ENCODE measurements around the gene C15orf40. TPM values are rescaled to one million over a fixed set of nuclear protein-coding genes. Genes with fewer than 3 reads are reported as not detected.

The C15orf40 gene
- 10 to 100 TPM in 1 of 4 donors, 1 to 10 TPM in 3; 7.0 to 11.8 (median 9.1) TPM for total RNA-seq

DNA sequence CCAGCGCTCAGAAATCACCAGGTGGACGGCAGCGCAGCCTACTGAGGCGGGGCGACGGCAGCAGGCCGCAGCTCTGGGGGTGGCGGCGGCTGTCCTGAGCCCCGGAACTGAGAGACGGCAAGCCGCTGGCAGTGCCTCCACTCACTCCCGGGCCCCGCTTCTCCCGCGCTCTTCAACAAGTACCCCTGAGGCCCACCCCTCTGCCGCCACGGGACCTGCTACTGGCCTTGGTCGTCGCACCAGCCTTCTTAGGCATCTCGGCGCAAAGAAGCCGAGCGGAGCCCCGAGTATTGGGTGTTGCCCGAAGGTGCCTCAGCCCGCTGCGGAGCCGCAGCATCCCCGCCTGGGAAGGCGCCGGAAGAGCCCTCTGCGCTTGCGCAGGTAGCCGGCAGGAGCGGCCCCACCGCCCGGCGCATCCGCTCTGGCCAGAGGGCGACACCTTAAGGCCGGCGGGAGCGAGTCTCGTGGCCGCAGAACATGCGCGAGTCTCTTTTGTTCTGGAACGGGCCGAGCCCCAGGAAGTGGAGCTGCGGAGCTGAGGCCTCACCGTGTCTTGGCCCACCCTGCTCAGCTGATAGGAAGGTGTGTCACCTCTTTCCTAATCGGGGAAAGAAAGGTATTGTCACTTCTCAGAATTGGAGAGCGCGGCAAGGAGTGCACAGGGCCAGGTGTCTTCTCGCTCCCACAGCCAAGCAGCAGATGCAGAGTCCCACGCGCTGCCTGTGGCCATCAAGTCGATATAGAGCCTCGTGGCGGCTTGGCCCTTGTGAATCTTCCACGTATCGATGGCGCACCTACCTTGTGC, at the start of gene C15orf40:
Gene C15orf40, minus strand, starts transcription at position 369 of the 805 bp plus-strand sequence. Its CDS starts 32 bp downstream, at position 337.
- intact Hi-C loops (cut with DNase I), result loop anchor here (2.0 to 5.0 kb wide), 3 partner anchors 53 to 196 kb away; partner anchors contain the start of gene HDGFL3
- H3K27me3 ChIP-seq, result no peaks in the 10 kb centered on the region
- DNase-seq (ENCODE audit: extremely low spot score), result peak; percentile 96
- WGBS, result 5% methylated on average over 26 of the region's 64 CpGs
- H3K4me3 ChIP-seq, result peak within 1 kb of the TSS; percentile 77 to 96 (median 91)
- TF ChIP-seq POLR2A (IDR thresholded peaks at IDR 0.05; ENCODE audit: low read depth) (peak; percentile 76), POLR2AphosphoS5 (IDR thresholded peaks at IDR 0.05) (peak; percentile 93 to 96), EP300 (IDR thresholded peaks at IDR 0.05) (no peak), CTCF (IDR thresholded peaks at IDR 0.05) (peak; percentile 70 to 82 (median 72))
- no peaks in the 10 kb centered on the region for H3K9me3 ChIP-seq
- H3K4me1 ChIP-seq, result peaks cover 20 to 29% (median 26%) of the 10 kb centered on the region in 4 donors
- peaks cover 29 to 47% (median 38%) of the 10 kb centered on the region in 4 donors for H3K36me3 ChIP-seq
- peak within 1 kb of the TSS; percentile 80 to 88 (median 84) for H3K27ac ChIP-seq (replicated peaks in 1 of 4)

GRCh38 chr15:83057696-83058376, 46.4 kb upstream of the C15orf40 start:
- 49% methylated on average over 7 of the region's 7 CpGs for WGBS
- DNase-seq (ENCODE audit: extremely low spot score), result no peak
- intact Hi-C loops (cut with DNase I), result no loop called here
- Histone ChIP-seq H3K4me1 (peaks cover 30 to 69% (median 62%) of the 10 kb centered on the region in 4 donors), H3K36me3 (peaks cover 5 to 25% (median 22%) of the 10 kb centered on the region in 4 donors), H3K9me3 (no peaks in the 10 kb centered on the region), H3K4me3 (no peak overlapping the region), H3K27me3 (no peaks in the 10 kb centered on the region), H3K27ac (replicated peaks in 1 of 4) (peak overlapping the region in 3 of 4 donors; percentile 1 to 26 (median 14))
- TF ChIP-seq POLR2A (IDR thresholded peaks at IDR 0.05; ENCODE audit: low read depth), result no peak
- TF ChIP-seq CTCF (IDR thresholded peaks at IDR 0.05), result no peak
- no peak for TF ChIP-seq POLR2AphosphoS5 (IDR thresholded peaks at IDR 0.05)
- no peak for TF ChIP-seq EP300 (IDR thresholded peaks at IDR 0.05)

- 82% methylated on average over 1 of the region's 1 CpG for WGBS
- TF ChIP-seq EP300 (IDR thresholded peaks at IDR 0.05) (no peak), CTCF (IDR thresholded peaks at IDR 0.05) (no peak), POLR2AphosphoS5 (IDR thresholded peaks at IDR 0.05) (no peak), POLR2A (IDR thresholded peaks at IDR 0.05; ENCODE audit: low read depth) (no peak)
- intact Hi-C loops (cut with DNase I), result no loop called here
- no peaks in the 10 kb centered on the region for H3K27me3 ChIP-seq
- H3K4me1 ChIP-seq, result peaks cover 26 to 63% (median 56%) of the 10 kb centered on the region in 4 donors
- no peak for DNase-seq (ENCODE audit: extremely low spot score)
- H3K9me3 ChIP-seq, result no peaks in the 10 kb centered on the region
- H3K36me3 ChIP-seq, result peaks cover 5 to 27% (median 23%) of the 10 kb centered on the region in 4 donors
- no peak overlapping the region for H3K27ac ChIP-seq (replicated peaks in 1 of 4)
- no peak overlapping the region for H3K4me3 ChIP-seq
Measured at GRCh38 chr15:83057002-83057401, 45.6 kb upstream of the C15orf40 start.

DNA sequence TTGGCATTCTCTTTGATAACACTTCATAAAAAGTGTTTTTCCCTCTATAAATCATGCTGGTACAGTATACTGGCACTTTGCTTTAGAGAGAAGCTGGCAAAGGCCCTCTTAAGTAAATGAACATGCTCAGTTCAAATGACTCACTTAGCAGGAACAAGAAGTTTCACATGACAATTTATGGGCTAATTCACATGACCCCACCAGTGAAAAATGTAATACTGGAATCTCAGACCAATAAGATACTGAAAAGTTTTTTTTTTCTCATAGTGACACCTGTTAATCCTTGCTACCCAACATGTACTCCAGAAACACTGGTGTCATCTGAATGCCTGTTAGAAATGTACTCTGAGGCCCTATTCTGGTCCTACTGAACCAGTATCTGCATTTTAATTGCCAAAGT, 41.7 kb upstream of the C15orf40 start:
- Histone ChIP-seq H3K4me1 (peaks cover 11 to 31% (median 29%) of the 10 kb centered on the region in 4 donors), H3K36me3 (peaks cover 6 to 57% (median 35%) of the 10 kb centered on the region in 4 donors), H3K9me3 (no peaks in the 10 kb centered on the region), H3K27ac (replicated peaks in 1 of 4) (peak overlapping the region in 2 of 4 donors; percentile 51 to 62), H3K4me3 (no peak overlapping the region), H3K27me3 (no peaks in the 10 kb centered on the region)
- TF ChIP-seq POLR2AphosphoS5 (IDR thresholded peaks at IDR 0.05), result peak in 1 of 2 donors; percentile 7
- TF ChIP-seq EP300 (IDR thresholded peaks at IDR 0.05), result no peak
- TF ChIP-seq POLR2A (IDR thresholded peaks at IDR 0.05; ENCODE audit: low read depth), result no peak
- intact Hi-C loops (cut with DNase I), result no loop called here
- no peak for DNase-seq (ENCODE audit: extremely low spot score)
